Calu3 (cell line): ENCODE results near the gene PRIM1. TPM values are rescaled to one million over a fixed set of nuclear protein-coding genes. Genes with fewer than 3 reads are reported as not detected.

Experiments
- BruUV-seq: library from RNA; stranded (reverse); fragments of 400-500 nt; replicated peaks from 2 replicates; lab custom pipeline; 2021; lab: Mats Ljungman, UMichigan
- CTCF ChIA-PET: fragments of 300-600 bp; sonication (Branson Sonifier 250); formaldehyde crosslinking; loops from one replicate; lab custom pipeline; 2022; ENCODE audit warnings: antibody characterized with exemption; lab: Charles Lee
- DNase-seq: peaks from one replicate; pipeline ENCODE4 v3.0.0; 2022
- H3K27ac Mint-ChIP-seq: one replicate; pipeline ENCODE4 v1.8.0; 2022; ENCODE audit warnings: mixed read lengths; ENCODE audit not compliant: unreplicated experiment
- H3K27me3 Mint-ChIP-seq: one replicate; pipeline ENCODE4 v1.8.0; 2022; ENCODE audit warnings: mixed read lengths; ENCODE audit not compliant: unreplicated experiment
- H3K36me3 Mint-ChIP-seq: one replicate; pipeline ENCODE4 v1.8.0; 2022; ENCODE audit warnings: mild to moderate bottlenecking, moderate library complexity, mixed read lengths; ENCODE audit not compliant: insufficient read depth, unreplicated experiment
- H3K4me1 Mint-ChIP-seq: one replicate; pipeline ENCODE4 v1.8.0; 2022; ENCODE audit warnings: mild to moderate bottlenecking, low read depth, mixed read lengths; ENCODE audit not compliant: unreplicated experiment
- H3K4me3 Mint-ChIP-seq: one replicate; pipeline ENCODE4 v1.8.0; 2022; ENCODE audit warnings: mild to moderate bottlenecking, low read depth, moderate library complexity, mixed read lengths; ENCODE audit not compliant: unreplicated experiment
- H3K9me3 Mint-ChIP-seq: one replicate; pipeline ENCODE4 v1.8.0; 2022; ENCODE audit warnings: low read depth, mixed read lengths; ENCODE audit not compliant: unreplicated experiment
- intact Hi-C: fragments of 100-400 bp; cut with micrococcal nuclease; formaldehyde crosslinking; loops from one replicate; pipeline ENCODE4 v1.10.0; 2022; ENCODE audit not compliant: unreplicated experiment
- total RNA-seq: library from RNA; stranded (reverse); gene quantifications from 2 replicates; pipeline ENCODE4 v1.2.3, GENCODE V29; 2022
- TF ChIP-seq, protein P1 (sequence below): fragments of 200-600 bp; IDR thresholded peaks from one replicate; pipeline ENCODE4 v1.8.0; 2022; ENCODE audit warnings: antibody characterized with exemption; ENCODE audit not compliant: unreplicated experiment

Gene PRIM1
- total RNA-seq, 1 experiment from 2014 or later: 39.7 TPM

GRCh38 chr12:56725723-56726102, 26.4 kb downstream of the PRIM1 start:
- Mint-ChIP-seq H3K36me3 (peaks cover 55% of the 10 kb centered on the region), H3K4me3 (peak overlapping the region; percentile 97), H3K9me3 (no peaks in the 10 kb centered on the region), H3K27ac (peak overlapping the region; percentile 99), H3K27me3 (no peaks in the 10 kb centered on the region), H3K4me1 (peaks cover 30% of the 10 kb centered on the region)
- CTCF ChIA-PET: interaction anchor here (0.5 to 1.2 kb wide), 6 partner anchors 11 to 416 kb away, joined by 3 to 5 read pairs (median 3); no protein-coding TSS in a partner anchor
- no peak for DNase-seq
- intact Hi-C loops: loop anchor here (2.0 to 10.0 kb wide), 2 partner anchors 41 to 91 kb away; partner anchors contain the start of gene BAZ2A
- BruUV-seq: TSS peak; percentile 92
- TF ChIP-seq, protein P1, sequence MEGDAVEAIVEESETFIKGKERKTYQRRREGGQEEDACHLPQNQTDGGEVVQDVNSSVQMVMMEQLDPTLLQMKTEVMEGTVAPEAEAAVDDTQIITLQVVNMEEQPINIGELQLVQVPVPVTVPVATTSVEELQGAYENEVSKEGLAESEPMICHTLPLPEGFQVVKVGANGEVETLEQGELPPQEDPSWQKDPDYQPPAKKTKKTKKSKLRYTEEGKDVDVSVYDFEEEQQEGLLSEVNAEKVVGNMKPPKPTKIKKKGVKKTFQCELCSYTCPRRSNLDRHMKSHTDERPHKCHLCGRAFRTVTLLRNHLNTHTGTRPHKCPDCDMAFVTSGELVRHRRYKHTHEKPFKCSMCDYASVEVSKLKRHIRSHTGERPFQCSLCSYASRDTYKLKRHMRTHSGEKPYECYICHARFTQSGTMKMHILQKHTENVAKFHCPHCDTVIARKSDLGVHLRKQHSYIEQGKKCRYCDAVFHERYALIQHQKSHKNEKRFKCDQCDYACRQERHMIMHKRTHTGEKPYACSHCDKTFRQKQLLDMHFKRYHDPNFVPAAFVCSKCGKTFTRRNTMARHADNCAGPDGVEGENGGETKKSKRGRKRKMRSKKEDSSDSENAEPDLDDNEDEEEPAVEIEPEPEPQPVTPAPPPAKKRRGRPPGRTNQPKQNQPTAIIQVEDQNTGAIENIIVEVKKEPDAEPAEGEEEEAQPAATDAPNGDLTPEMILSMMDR: no peak

GRCh38 chr12:56724972-56725722, 27.0 kb downstream of the PRIM1 start, which contains the start of gene NACA:
TSS of gene NACA (minus strand) at chr12:56725299. CDS start at chr12:56724521, 778 bp downstream.
- intact Hi-C loops: loop anchor here (2.0 to 10.0 kb wide), 2 partner anchors 40 to 90 kb away; partner anchors contain the start of gene BAZ2A
- BruUV-seq: no TSS peak
- peak within 1 kb of the TSS; percentile 99 for H3K27ac Mint-ChIP-seq
- peaks cover 35% of the 10 kb centered on the region for H3K4me1 Mint-ChIP-seq
- CTCF ChIA-PET: interaction anchor here (0.5 to 1.2 kb wide), 7 partner anchors 12 to 415 kb away, joined by 3 to 8 read pairs (median 3); no protein-coding TSS in a partner anchor
- DNase-seq: peak; percentile 98
- H3K27me3 Mint-ChIP-seq: no peaks in the 10 kb centered on the region
- H3K4me3 Mint-ChIP-seq: peak within 1 kb of the TSS; percentile 97
- no peaks in the 10 kb centered on the region for H3K9me3 Mint-ChIP-seq
- peaks cover 60% of the 10 kb centered on the region for H3K36me3 Mint-ChIP-seq
- TF ChIP-seq, protein P1: no peak

DNA sequence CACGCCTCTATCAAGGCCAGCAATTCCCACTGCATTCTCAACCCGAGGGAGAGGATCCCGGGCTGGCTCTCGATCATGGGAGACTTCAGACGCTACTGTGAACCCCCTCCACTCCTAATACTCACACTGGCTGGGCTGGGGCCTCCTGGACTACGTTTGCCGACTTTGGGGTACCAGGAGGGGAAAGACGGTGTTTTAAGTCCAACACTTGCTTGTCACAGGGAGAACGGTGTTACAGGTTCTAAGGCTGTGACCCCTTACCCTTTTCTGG, 27.5 kb downstream of the PRIM1 start:
- Mint-ChIP-seq H3K4me3 (peak overlapping the region; percentile 97), H3K36me3 (peaks cover 66% of the 10 kb centered on the region), H3K27ac (peak overlapping the region; percentile 99), H3K27me3 (no peaks in the 10 kb centered on the region), H3K4me1 (peaks cover 40% of the 10 kb centered on the region), H3K9me3 (no peaks in the 10 kb centered on the region)
- TSS peak; percentile 52 for BruUV-seq
- TF ChIP-seq, protein P1: no peak
- DNase-seq: peak; percentile 16
- intact Hi-C loops: loop anchor here (2.0 to 10.0 kb wide), 2 partner anchors 40 to 90 kb away; partner anchors contain the start of gene BAZ2A
- CTCF ChIA-PET: interaction anchor here (0.5 to 1.0 kb wide), 2 partner anchors 38 to 90 kb away, joined by 3 to 8 read pairs; no protein-coding TSS in a partner anchor

DNA sequence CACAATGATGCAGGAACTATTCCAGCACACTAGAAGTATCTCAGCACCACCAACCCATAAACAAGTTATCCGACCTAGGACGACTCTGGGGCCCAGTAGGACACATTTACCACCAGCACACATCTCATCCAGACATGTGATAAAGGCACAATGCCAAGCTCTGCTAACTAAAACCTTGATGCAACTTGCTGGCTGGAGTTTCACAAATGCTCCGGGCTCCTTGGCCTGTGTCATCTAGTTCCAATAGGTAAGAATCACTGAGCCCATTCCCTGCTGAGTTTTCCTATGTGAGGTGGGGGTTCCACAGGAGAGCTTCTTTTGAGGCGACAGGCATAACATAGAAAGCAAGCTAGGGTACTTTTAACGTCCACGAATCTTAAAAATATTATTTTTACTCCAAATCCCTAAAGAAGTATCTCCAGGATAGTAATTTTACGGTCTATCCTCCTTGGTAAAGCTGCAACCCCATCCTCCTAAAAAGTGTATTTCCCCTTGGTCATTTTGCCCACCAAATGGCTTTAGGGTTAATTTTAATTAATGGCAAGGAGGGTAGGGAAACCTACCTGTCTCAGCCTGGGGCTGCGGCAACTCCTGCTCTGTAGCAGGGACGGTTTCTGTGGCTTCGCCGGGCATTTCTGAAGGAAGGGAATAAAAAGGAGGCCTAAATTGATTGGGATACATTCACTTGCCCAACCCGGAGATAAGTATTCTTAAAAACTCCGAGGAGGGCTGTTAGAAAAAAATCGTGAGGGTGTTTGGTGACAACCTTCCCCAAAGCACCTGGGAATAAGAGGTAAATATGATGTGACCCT, 28.0 kb downstream of the PRIM1 start:
- Mint-ChIP-seq H3K4me1 (peaks cover 46% of the 10 kb centered on the region), H3K36me3 (peaks cover 71% of the 10 kb centered on the region), H3K27ac (peak overlapping the region; percentile 99), H3K4me3 (peak overlapping the region; percentile 97), H3K9me3 (no peaks in the 10 kb centered on the region), H3K27me3 (no peaks in the 10 kb centered on the region)
- CTCF ChIA-PET: interaction anchor here (0.6 to 1.2 kb wide), 2 partner anchors 16 to 36 kb away, joined by 3 read pairs; partner anchors contain the start of gene PTGES3
- TF ChIP-seq, protein P1: no peak
- DNase-seq: no peak
- BruUV-seq: no TSS peak
- intact Hi-C loops: loop anchor here (2.0 to 10.0 kb wide), 2 partner anchors 39 to 89 kb away; partner anchors contain the start of gene BAZ2A
